ENCODE results near the gene PPM1L. TPM values are rescaled to one million over a fixed set of nuclear protein-coding genes. Genes with fewer than 3 reads are reported as not detected.

The PPM1L gene
- total RNA-seq, 2 donors from 2014 or later: 7.6 to 13.7 TPM

DNA sequence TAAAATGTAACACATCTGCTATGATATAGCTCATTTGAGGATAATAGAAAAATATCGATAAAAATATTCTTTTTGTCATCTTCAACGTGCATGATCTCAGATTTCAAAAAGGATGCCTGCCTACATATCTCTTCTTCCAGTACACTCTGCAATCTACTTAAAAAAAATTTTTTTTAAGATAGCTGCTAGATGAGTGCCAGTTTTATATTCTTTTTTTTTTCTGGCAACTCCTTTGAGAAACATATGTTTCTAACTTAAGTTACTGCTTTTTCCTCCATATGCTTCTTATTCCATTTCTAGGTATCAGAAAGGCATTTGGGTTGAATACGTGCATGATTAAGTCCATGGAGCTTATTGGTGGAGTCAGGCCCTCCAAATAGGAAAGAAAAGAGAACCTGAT, 160.4 kb downstream of the PPM1L start:
- no peak overlapping the region for H3K27ac ChIP-seq
- DNase-seq (no peak), ATAC-seq (no peak)
- H3K4me1 ChIP-seq: peaks cover 14% of the 10 kb centered on the region
- TF ChIP-seq, protein P1, sequence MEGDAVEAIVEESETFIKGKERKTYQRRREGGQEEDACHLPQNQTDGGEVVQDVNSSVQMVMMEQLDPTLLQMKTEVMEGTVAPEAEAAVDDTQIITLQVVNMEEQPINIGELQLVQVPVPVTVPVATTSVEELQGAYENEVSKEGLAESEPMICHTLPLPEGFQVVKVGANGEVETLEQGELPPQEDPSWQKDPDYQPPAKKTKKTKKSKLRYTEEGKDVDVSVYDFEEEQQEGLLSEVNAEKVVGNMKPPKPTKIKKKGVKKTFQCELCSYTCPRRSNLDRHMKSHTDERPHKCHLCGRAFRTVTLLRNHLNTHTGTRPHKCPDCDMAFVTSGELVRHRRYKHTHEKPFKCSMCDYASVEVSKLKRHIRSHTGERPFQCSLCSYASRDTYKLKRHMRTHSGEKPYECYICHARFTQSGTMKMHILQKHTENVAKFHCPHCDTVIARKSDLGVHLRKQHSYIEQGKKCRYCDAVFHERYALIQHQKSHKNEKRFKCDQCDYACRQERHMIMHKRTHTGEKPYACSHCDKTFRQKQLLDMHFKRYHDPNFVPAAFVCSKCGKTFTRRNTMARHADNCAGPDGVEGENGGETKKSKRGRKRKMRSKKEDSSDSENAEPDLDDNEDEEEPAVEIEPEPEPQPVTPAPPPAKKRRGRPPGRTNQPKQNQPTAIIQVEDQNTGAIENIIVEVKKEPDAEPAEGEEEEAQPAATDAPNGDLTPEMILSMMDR (IDR thresholded peaks at IDR 0.05): no peak
- TF ChIP-seq POLR2A (IDR thresholded peaks at IDR 0.05): no peak
- intact Hi-C loops (cut with DNase I): no loop called here
- H3K27me3 ChIP-seq: no peaks in the 10 kb centered on the region
- H3K9me3 ChIP-seq: no peaks in the 10 kb centered on the region
- 90% methylated on average over 3 of the region's 3 CpGs for WGBS, 2 donors
- H3K36me3 ChIP-seq (replicated peaks in 1 of 2; ENCODE audit: insufficient read depth in 1 of 2, low read depth in 2 of 2): no peaks in the 10 kb centered on the region
- no peak overlapping the region for H3K4me3 ChIP-seq

DNA sequence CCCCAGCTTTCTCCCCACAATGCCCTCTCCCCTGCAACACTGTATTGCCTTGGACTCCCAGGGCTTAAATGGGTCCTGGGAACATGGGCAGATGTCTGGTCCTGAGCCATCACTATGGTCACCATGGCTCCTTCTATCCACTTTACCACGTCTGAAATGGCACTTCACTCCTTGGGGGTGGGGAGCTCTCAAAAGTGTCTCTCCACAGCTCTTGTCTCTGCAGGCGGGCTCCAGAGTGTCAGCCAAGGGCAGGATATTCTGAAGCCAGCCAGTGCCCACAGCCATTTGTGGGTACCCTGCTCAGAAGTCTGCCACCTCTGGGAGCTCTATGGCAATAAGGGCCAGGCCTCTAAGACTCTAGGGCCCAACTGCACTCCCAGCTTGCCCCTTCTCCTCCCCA, 163.9 kb downstream of the PPM1L start:
- no peak for TF ChIP-seq POLR2A (IDR thresholded peaks at IDR 0.05)
- TF ChIP-seq, protein P1 (IDR thresholded peaks at IDR 0.05): no peak
- ATAC-seq (peak; percentile 95), DNase-seq (peak; percentile 63 to 79 (median 69))

DNA sequence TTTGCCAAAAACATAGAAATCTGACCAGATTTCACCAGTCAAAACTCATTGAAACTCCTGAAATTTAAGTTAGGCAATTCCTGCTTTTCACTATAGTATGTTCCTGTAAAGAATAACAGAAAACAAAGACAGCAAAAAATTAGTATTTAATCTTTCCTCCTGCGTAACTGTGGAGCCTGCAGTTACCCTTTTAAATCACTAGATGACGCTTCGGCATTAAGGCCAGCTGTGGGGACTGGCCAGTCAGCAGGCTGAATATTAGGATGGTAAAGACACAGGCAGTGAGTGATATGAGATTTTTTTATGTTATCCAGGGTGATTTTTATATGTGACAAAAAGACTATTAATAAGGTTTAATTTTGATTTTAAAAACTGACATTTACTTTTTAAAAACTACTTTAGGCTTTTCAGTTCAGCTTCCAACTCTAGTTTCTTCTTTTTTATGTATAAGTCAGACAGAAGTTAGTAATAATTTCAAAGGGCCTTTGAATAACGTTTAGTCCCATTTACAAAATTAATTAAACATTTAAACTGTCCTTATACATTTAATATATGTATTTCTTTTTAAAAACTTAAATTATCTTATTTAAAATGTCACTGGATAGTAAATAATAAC, 165.1 kb downstream of the PPM1L start:
- Histone ChIP-seq H3K27me3 (no peaks in the 10 kb centered on the region), H3K27ac (no peak overlapping the region), H3K9me3 (no peaks in the 10 kb centered on the region), H3K4me1 (peaks cover 14% of the 10 kb centered on the region), H3K36me3 (replicated peaks in 1 of 2; ENCODE audit: insufficient read depth in 1 of 2, low read depth in 2 of 2) (no peaks in the 10 kb centered on the region), H3K4me3 (no peak overlapping the region)
- ATAC-seq: peak; percentile 77
- 8 to 12% methylated on average over 4 of the region's 4 CpGs for WGBS, 2 donors
- intact Hi-C loops (cut with DNase I): no loop called here
- TF ChIP-seq POLR2A (IDR thresholded peaks at IDR 0.05): no peak
- TF ChIP-seq, protein P1 (IDR thresholded peaks at IDR 0.05): peak; percentile 70 to 87 (median 81)
- DNase-seq: peak; percentile 26 to 48 (median 35)

More for the DNA sequence above, 163.9 kb downstream of the PPM1L start:
- intact Hi-C loops (cut with DNase I): no loop called here
- peaks cover 14% of the 10 kb centered on the region for H3K4me1 ChIP-seq
- no peak overlapping the region for H3K4me3 ChIP-seq
- no peaks in the 10 kb centered on the region for H3K36me3 ChIP-seq (replicated peaks in 1 of 2; ENCODE audit: insufficient read depth in 1 of 2, low read depth in 2 of 2)
- H3K9me3 ChIP-seq: no peaks in the 10 kb centered on the region
- 46 to 61% methylated on average over 2 of the region's 2 CpGs for WGBS, 2 donors
- peak overlapping the region in 2 of 4 donors; percentile 21 to 36 for H3K27ac ChIP-seq
- no peaks in the 10 kb centered on the region for H3K27me3 ChIP-seq

DNA sequence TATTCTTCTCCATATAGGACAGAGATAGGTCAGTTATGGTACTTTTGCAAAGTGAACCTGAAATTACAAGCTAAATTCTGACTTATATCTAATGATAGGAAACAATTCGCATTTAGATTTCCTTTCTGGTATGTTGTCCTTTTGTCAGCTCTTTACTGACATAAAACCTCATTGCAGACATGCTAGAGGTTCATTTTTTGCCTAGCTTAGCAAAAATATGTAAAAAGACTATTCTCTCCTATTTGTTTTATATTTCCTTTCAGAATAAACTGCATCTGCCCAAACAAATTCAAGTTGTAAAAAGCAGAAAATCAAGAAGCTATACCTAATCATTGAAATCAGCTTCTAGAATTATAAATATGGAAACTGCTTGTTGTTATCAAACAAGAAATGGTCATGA, 168.7 kb downstream of the PPM1L start:
- Histone ChIP-seq H3K4me3 (no peak overlapping the region), H3K27me3 (no peaks in the 10 kb centered on the region), H3K4me1 (peaks cover 11% of the 10 kb centered on the region), H3K36me3 (replicated peaks in 1 of 2; ENCODE audit: insufficient read depth in 1 of 2, low read depth in 2 of 2) (no peaks in the 10 kb centered on the region), H3K9me3 (no peaks in the 10 kb centered on the region), H3K27ac (no peak overlapping the region)
- no peak for TF ChIP-seq POLR2A (IDR thresholded peaks at IDR 0.05)
- TF ChIP-seq, protein P1 (IDR thresholded peaks at IDR 0.05): no peak
- WGBS, 2 donors: 83 to 89% methylated on average over 1 of the region's 1 CpG
- ATAC-seq (no peak), DNase-seq (no peak)
- intact Hi-C loops (cut with DNase I): no loop called here

DNA sequence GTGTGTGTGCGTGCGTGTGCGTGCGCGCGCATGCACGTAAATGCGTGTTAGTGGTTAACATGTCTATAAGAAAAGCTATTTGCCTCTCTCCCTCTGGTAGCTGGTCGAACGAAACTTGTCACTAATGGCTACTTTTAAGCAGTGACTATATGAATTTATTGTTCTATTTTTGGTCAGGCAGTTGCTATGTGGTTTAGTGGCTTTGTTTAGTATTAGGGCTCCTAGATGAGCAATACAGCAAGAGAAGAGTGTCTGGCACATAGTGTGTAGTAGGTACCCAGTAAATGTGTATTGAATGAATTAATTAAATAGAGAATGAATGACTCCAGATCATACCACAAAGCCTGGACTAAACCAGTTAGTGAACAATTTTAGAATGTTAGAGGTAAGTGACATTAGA, 171.6 kb downstream of the PPM1L start:
- DNase-seq (no peak), ATAC-seq (no peak)
- H3K4me3 ChIP-seq: no peak overlapping the region
- WGBS, 2 donors: 84 to 88% methylated on average over 10 of the region's 10 CpGs
- no peaks in the 10 kb centered on the region for H3K4me1 ChIP-seq
- H3K27ac ChIP-seq: no peak overlapping the region
- TF ChIP-seq, protein P1 (IDR thresholded peaks at IDR 0.05): no peak
- no peak for TF ChIP-seq POLR2A (IDR thresholded peaks at IDR 0.05)
- H3K9me3 ChIP-seq: no peaks in the 10 kb centered on the region
- intact Hi-C loops (cut with DNase I): no loop called here
- no peaks in the 10 kb centered on the region for H3K27me3 ChIP-seq
- no peaks in the 10 kb centered on the region for H3K36me3 ChIP-seq (replicated peaks in 1 of 2; ENCODE audit: insufficient read depth in 1 of 2, low read depth in 2 of 2)
